IMR-90 (cell line): ENCODE measurements around the gene C6orf15. TPM values are rescaled to one million over a fixed set of nuclear protein-coding genes. Genes with fewer than 3 reads are reported as not detected.

ENCODE experiments used
- ATAC-seq: fragments of 200-7000 bp; cut with Tn5 transposase; 2 replicates; pipeline ENCODE4 v1.9.1; 2020; ENCODE audit warnings: low read depth, mild to moderate bottlenecking, moderate library complexity
- BruUV-seq: library from RNA; stranded (reverse); fragments of 400-500 nt; replicated peaks from 2 replicates; lab custom pipeline; 2021; lab: Mats Ljungman, UMichigan
- CTCF ChIA-PET: fragments of 300-600 bp; formaldehyde crosslinking; extraction: SDS; loops from one replicate; lab custom pipeline; 2021; ENCODE audit warnings: antibody characterized with exemption; lab: Yijun Ruan, JAX
- POLR2A ChIA-PET: fragments of 300-600 bp; sonication (Branson Sonifier 250); formaldehyde crosslinking; loops from one replicate; lab custom pipeline; 2022; ENCODE audit warnings: antibody characterized with exemption; ENCODE audit not compliant: unreplicated experiment; lab: Charles Lee
- DNase-seq: peaks from one replicate; pipeline ENCODE4 v3.0.0; 2013
- H2AFZ ChIP-seq: replicated peaks from 2 replicates; pipeline ENCODE3; 2013; ENCODE audit warnings: low read length, mild to moderate bottlenecking; ENCODE audit not compliant: poor library complexity
- H2AK5ac ChIP-seq: 2 replicates; pipeline ENCODE4 v1.6.1; 2013; ENCODE audit warnings: low read depth, low read length, inconsistent platforms
- H2AK9ac ChIP-seq: replicated peaks from 2 replicates; pipeline ENCODE3; 2013; ENCODE audit warnings: mild to moderate bottlenecking, low read depth, low read length, moderate library complexity; ENCODE audit not compliant: poor library complexity
- H2BK120ac ChIP-seq: 2 replicates; pipeline ENCODE4 v1.6.1; 2013; ENCODE audit warnings: low read depth, low read length, inconsistent platforms
- H2BK15ac ChIP-seq: 3 replicates; pipeline ENCODE4 v1.6.1; 2013; ENCODE audit warnings: low read depth, low read length, inconsistent platforms
- H2BK20ac ChIP-seq: 2 replicates; pipeline ENCODE4 v1.6.1; 2013; ENCODE audit warnings: low read depth, mild to moderate bottlenecking, inconsistent platforms, low read length, moderate library complexity
- H2BK5ac ChIP-seq: 2 replicates; pipeline ENCODE4 v1.6.1; 2013; ENCODE audit warnings: mild to moderate bottlenecking, low read depth, low read length, inconsistent platforms; ENCODE audit not compliant: poor library complexity, severe bottlenecking
- H3K14ac ChIP-seq: replicated peaks from 2 replicates; pipeline ENCODE4 v1.6.1; 2013; ENCODE audit warnings: low read depth, low read length, inconsistent platforms
- H3K18ac ChIP-seq: 2 replicates; pipeline ENCODE4 v1.6.1; 2013; ENCODE audit warnings: low read depth, low read length, control low read depth
- H3K23ac ChIP-seq: 2 replicates; pipeline ENCODE4 v1.6.1; 2013; ENCODE audit warnings: low read depth, low read length, inconsistent platforms
- H3K27ac ChIP-seq: 2 replicates; pipeline ENCODE4 v1.5.1; 2013; ENCODE audit warnings: mild to moderate bottlenecking, control low read depth, low read length; ENCODE audit not compliant: insufficient read depth
- H3K27me3 ChIP-seq: 2 replicates; pipeline ENCODE4 v1.6.1; 2013; ENCODE audit warnings: low read length; ENCODE audit not compliant: control insufficient read depth, insufficient read depth
- H3K36me3 ChIP-seq: 2 replicates; pipeline ENCODE4 v1.6.1; 2013; ENCODE audit warnings: low read length, mixed read lengths; ENCODE audit not compliant: control insufficient read depth, insufficient read depth
- H3K4ac ChIP-seq: 2 replicates; pipeline ENCODE4 v1.6.1; 2013; ENCODE audit warnings: low read depth, low read length, inconsistent platforms
- H3K4me1 ChIP-seq: 2 replicates; pipeline ENCODE4 v1.6.1; 2013; ENCODE audit warnings: low read length, mixed read lengths; ENCODE audit not compliant: control insufficient read depth, insufficient read depth
- H3K4me2 ChIP-seq: 2 replicates; pipeline ENCODE4 v1.6.1; 2013; ENCODE audit warnings: low read depth, mild to moderate bottlenecking, control low read depth, low read length, moderate library complexity
- H3K4me3 ChIP-seq: 2 replicates; pipeline ENCODE4 v1.5.1; 2013; ENCODE audit warnings: low read depth, mild to moderate bottlenecking, control low read depth, low read length, moderate library complexity; ENCODE audit not compliant: insufficient read depth
- H3K56ac ChIP-seq: 2 replicates; pipeline ENCODE4 v1.6.1; 2013; ENCODE audit warnings: low read length, inconsistent platforms; ENCODE audit not compliant: insufficient read depth; ENCODE audit errors: extremely low read depth
- H3K79me1 ChIP-seq, 2 experiments: 2 replicates each; pipeline ENCODE4 v1.6.1; 2013; ENCODE audit warnings: low read length in 2 of 2, inconsistent platforms in 1 of 2, low read depth in 1 of 2
- H3K9ac ChIP-seq: 2 replicates; pipeline ENCODE4 v1.6.1; 2013; ENCODE audit warnings: low read depth, low read length, control low read depth
- H3K9me1 ChIP-seq: 2 replicates; pipeline ENCODE4 v1.6.1; 2013; ENCODE audit warnings: low read length, inconsistent platforms; ENCODE audit not compliant: insufficient read depth
- H3K9me3 ChIP-seq: 2 replicates; pipeline ENCODE4 v1.6.1; 2013; ENCODE audit warnings: low read length; ENCODE audit not compliant: control insufficient read depth, insufficient read depth
- H4K20me1 ChIP-seq: 2 replicates; pipeline ENCODE4 v1.6.1; 2013; ENCODE audit warnings: low read length, inconsistent platforms; ENCODE audit not compliant: insufficient read depth
- H4K5ac ChIP-seq: 2 replicates; pipeline ENCODE4 v1.6.1; 2013; ENCODE audit warnings: mild to moderate bottlenecking, low read depth, low read length, control low read depth
- H4K8ac ChIP-seq, 2 experiments: 2 replicates each; pipeline ENCODE4 v1.6.1; 2013; ENCODE audit warnings: low read depth in 2 of 2, low read length in 2 of 2, control low read depth in 1 of 2, inconsistent platforms in 1 of 2
- H4K91ac ChIP-seq: 2 replicates; pipeline ENCODE4 v1.6.1; 2013; ENCODE audit warnings: low read depth, low read length, inconsistent platforms; ENCODE audit not compliant: insufficient read depth
- BHLHE40 ChIP-seq: fragments of 150-350 bp; IDR thresholded peaks from 2 replicates; pipeline ENCODE4 v1.6.1; 2016; ENCODE audit warnings: mild to moderate bottlenecking, low read depth, low read length
- CEBPB ChIP-seq: IDR thresholded peaks from 2 replicates; pipeline ENCODE4 v1.6.1; 2012; ENCODE audit warnings: low read depth, low read length, improper control_type of control experiment
- CHD1 ChIP-seq: IDR thresholded peaks from 2 replicates; pipeline ENCODE4 v1.6.1; 2012; ENCODE audit warnings: low read depth, low read length, improper control_type of control experiment
- FOS ChIP-seq: fragments of 150-350 bp; IDR thresholded peaks from 2 replicates; pipeline ENCODE4 v1.6.1; 2016; ENCODE audit warnings: low read depth, low read length
- MAFK ChIP-seq: IDR thresholded peaks from 2 replicates; pipeline ENCODE4 v1.6.1; 2012; ENCODE audit warnings: low read depth, low read length, improper control_type of control experiment
- MAZ ChIP-seq: IDR thresholded peaks from 2 replicates; pipeline ENCODE4 v1.6.1; 2012; ENCODE audit warnings: low read depth, mild to moderate bottlenecking, low read length, improper control_type of control experiment, moderate library complexity, borderline replicate concordance
- MXI1 ChIP-seq: IDR thresholded peaks from 2 replicates; pipeline ENCODE4 v1.6.1; 2012; ENCODE audit warnings: low read depth, mild to moderate bottlenecking, low read length, moderate library complexity, borderline replicate concordance
- NFE2L2 ChIP-seq: fragments of 150-350 bp; IDR thresholded peaks from 2 replicates; pipeline ENCODE4 v1.6.1; 2016; ENCODE audit warnings: low read depth, mild to moderate bottlenecking, low read length
- POLR2A ChIP-seq: IDR thresholded peaks from 2 replicates; pipeline ENCODE4 v1.6.1; 2012; ENCODE audit warnings: mild to moderate bottlenecking, low read depth, low read length
- RAD21 ChIP-seq: IDR thresholded peaks from 2 replicates; pipeline ENCODE4 v1.6.1; 2012; ENCODE audit warnings: low read length, improper control_type of control experiment
- RCOR1 ChIP-seq: IDR thresholded peaks from 2 replicates; pipeline ENCODE4 v1.6.1; 2012; ENCODE audit warnings: mild to moderate bottlenecking, low read length, improper control_type of control experiment; ENCODE audit not compliant: insufficient replicate concordance
- RFX5 ChIP-seq: IDR thresholded peaks from 2 replicates; pipeline ENCODE4 v1.8.0; 2012; ENCODE audit warnings: low read depth, mild to moderate bottlenecking, low read length, moderate library complexity
- SMC3 ChIP-seq: fragments of 150-350 bp; IDR thresholded peaks from 2 replicates; pipeline ENCODE4 v1.6.1; 2016; ENCODE audit warnings: low read depth, mild to moderate bottlenecking, antibody characterized with exemption, low read length, moderate library complexity
- WGBS, 2 experiments: methylation state at CpG; one replicate each; pipeline versions ENCODE4 v1.1.5 to v1.1.7; 2013; ENCODE audit warnings: missing lambda C conversion rate in 2 of 2; ENCODE audit not compliant: insufficient read length in 1 of 2; ENCODE audit errors: extremely low coverage in 2 of 2; 5-methylcytosine and 5-hydroxymethylcytosine counted together
- dilution Hi-C: fragments of 300-500 bp; cut with HindIII; formaldehyde crosslinking; loops from one replicate; pipeline ENCODE4 v1.14.3; 2018; ENCODE audit warnings: low sequenced_read_pairs; ENCODE audit not compliant: unreplicated experiment
- in situ Hi-C: fragments of 300-500 bp; cut with MboI; formaldehyde crosslinking; loops from 3 replicates; pipeline ENCODE4 v1.14.3; 2019; ENCODE audit warnings: low sequenced_read_pairs, inconsistent platforms, mixed read lengths
- intact Hi-C: fragments of 100-400 bp; cut with micrococcal nuclease; formaldehyde crosslinking; loops from 2 replicates; pipeline ENCODE4 v1.10.0; 2022
- polyA plus RNA-seq, 3 experiments: library from polyadenylated mRNA; depleted of rRNA; stranded (reverse); fragments of >200 nt; gene quantifications; 2 replicates each; pipeline ENCODE4 v1.2.3, GENCODE V29; 2012; ENCODE audit warnings: low replicate concordance in 1 of 3
- total RNA-seq: library from RNA; depleted of rRNA; stranded (reverse); fragments of >200 nt; gene quantifications from 2 replicates; pipeline ENCODE4 v1.2.3, GENCODE V29; 2012
- TF ChIP-seq, protein P1 (sequence below): fragments of 150-350 bp; IDR thresholded peaks from 2 replicates; pipeline ENCODE4 v1.6.1; 2016; ENCODE audit warnings: low read depth, mild to moderate bottlenecking, low read length, moderate library complexity, borderline replicate concordance
- TF ChIP-seq, protein P2 (sequence below): conservative IDR thresholded peaks from 2 replicates; pipeline ENCODE4 v1.5.1; 2012; ENCODE audit warnings: mild to moderate bottlenecking, low read depth, low read length, improper control_type of control experiment
- TF ChIP-seq, protein P3 (sequence below): fragments of 150-350 bp; IDR thresholded peaks from 2 replicates; pipeline ENCODE4 v1.6.1; 2017; ENCODE audit warnings: mild to moderate bottlenecking, antibody characterized with exemption, low read length, low read depth

C6orf15 gene
- total and polyA plus RNA-seq, 2 of the 4 experiments (the other 2 are of a cell fraction), result not detected

DNA sequence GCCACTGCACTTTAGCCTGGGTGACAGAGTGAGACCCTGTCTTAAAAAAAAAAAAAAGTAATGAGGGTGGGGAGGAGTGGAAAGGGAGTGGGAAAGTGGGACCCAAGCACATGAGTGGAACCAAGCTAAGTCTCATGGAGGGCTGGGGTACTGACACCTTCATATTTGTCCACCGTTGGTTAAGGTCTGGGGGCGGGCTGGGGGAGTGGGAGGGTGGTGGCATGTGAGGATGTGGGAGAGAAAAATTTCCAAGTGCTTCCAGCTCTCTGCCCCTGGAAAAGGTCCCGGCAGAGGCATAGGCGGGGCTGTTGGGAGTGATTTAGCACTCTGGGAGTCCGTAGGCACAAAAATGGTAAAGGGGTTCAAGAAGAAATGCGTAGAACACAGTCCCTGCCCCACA, 20.4 kb upstream of the C6orf15 start:
- Histone ChIP-seq H4K5ac (no peak overlapping the region), H2BK15ac (no peak overlapping the region), H4K91ac (no peak overlapping the region), H3K23ac (no peak overlapping the region), H3K56ac (no peak overlapping the region), H3K27ac (no peak overlapping the region), H4K20me1 (no peaks in the 10 kb centered on the region; the same call in 1 of the 2 replicates), H3K9me1 (no peaks in the 10 kb centered on the region), H3K18ac (no peak overlapping the region), H3K27me3 (peaks cover 11% of the 10 kb centered on the region), H2AFZ (no peak overlapping the region), H3K4me3 (no peak overlapping the region), H3K79me1 (no peaks in the 10 kb centered on the region), H3K4me1 (no peaks in the 10 kb centered on the region), H3K9ac (no peak overlapping the region), H3K14ac (no peak overlapping the region), H2AK9ac (no peak overlapping the region), H4K8ac (no peak overlapping the region), H2AK5ac (no peak overlapping the region), H3K4ac (no peak overlapping the region), H2BK120ac (no peak overlapping the region), H3K9me3 (no peaks in the 10 kb centered on the region), H3K36me3 (no peaks in the 10 kb centered on the region), H2BK5ac (no peak overlapping the region), H2BK20ac (no peak overlapping the region), H3K4me2 (no peak overlapping the region)
- dilution Hi-C loops, result no loop called here
- ChIA-PET POLR2A (no interaction called here), CTCF (no interaction called here)
- no peak for TF ChIP-seq FOS
- TF ChIP-seq, protein P1, sequence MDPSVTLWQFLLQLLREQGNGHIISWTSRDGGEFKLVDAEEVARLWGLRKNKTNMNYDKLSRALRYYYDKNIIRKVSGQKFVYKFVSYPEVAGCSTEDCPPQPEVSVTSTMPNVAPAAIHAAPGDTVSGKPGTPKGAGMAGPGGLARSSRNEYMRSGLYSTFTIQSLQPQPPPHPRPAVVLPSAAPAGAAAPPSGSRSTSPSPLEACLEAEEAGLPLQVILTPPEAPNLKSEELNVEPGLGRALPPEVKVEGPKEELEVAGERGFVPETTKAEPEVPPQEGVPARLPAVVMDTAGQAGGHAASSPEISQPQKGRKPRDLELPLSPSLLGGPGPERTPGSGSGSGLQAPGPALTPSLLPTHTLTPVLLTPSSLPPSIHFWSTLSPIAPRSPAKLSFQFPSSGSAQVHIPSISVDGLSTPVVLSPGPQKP, result no peak
- TF ChIP-seq RFX5, result no peak
- TF ChIP-seq SMC3, result no peak
- TF ChIP-seq MXI1, result no peak
- no peak for TF ChIP-seq BHLHE40
- TF ChIP-seq POLR2A, result no peak
- TF ChIP-seq NFE2L2, result no peak
- no peak for TF ChIP-seq RCOR1
- TF ChIP-seq, protein P2, sequence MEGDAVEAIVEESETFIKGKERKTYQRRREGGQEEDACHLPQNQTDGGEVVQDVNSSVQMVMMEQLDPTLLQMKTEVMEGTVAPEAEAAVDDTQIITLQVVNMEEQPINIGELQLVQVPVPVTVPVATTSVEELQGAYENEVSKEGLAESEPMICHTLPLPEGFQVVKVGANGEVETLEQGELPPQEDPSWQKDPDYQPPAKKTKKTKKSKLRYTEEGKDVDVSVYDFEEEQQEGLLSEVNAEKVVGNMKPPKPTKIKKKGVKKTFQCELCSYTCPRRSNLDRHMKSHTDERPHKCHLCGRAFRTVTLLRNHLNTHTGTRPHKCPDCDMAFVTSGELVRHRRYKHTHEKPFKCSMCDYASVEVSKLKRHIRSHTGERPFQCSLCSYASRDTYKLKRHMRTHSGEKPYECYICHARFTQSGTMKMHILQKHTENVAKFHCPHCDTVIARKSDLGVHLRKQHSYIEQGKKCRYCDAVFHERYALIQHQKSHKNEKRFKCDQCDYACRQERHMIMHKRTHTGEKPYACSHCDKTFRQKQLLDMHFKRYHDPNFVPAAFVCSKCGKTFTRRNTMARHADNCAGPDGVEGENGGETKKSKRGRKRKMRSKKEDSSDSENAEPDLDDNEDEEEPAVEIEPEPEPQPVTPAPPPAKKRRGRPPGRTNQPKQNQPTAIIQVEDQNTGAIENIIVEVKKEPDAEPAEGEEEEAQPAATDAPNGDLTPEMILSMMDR, result no peak
- TF ChIP-seq CEBPB, result no peak
- TF ChIP-seq, protein P3, sequence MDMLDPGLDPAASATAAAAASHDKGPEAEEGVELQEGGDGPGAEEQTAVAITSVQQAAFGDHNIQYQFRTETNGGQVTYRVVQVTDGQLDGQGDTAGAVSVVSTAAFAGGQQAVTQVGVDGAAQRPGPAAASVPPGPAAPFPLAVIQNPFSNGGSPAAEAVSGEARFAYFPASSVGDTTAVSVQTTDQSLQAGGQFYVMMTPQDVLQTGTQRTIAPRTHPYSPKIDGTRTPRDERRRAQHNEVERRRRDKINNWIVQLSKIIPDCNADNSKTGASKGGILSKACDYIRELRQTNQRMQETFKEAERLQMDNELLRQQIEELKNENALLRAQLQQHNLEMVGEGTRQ, result no peak
- TF ChIP-seq CHD1, result no peak
- no peak for TF ChIP-seq MAFK
- no peak for TF ChIP-seq RAD21
- TF ChIP-seq MAZ, result no peak
- intact Hi-C loops, result no loop called here
- BruUV-seq, result no TSS peak
- 60% methylated on average over 1 of the region's 6 CpGs; no CpG with 5 or more reads in 1 of the 2 experiments for WGBS, 2 experiments
- DNase-seq (no peak), ATAC-seq (no peak)
- in situ Hi-C loops, result no loop called here
